ENCODE results near the gene CDH20.

DNA sequence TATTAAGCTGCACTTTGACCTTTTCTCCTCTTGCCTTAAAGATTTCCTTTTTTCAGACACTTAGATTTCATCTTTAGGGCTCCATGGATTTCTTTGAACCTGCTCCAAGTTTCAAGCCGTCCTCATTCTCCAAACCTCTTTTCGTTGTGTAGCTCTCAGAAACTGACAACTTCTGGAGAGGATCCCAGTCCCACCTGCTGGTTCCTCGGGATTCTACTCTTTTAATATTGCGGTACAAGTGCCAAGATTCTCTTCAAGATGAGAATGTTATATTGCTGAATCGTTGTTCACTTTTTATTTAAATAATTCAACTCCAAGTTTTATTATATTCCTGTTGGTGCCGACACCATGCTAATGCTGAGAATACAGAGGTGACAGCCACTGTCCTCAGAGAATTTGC lies 141.1 kb downstream of the CDH20 start:
- TF ChIP-seq, protein P1, sequence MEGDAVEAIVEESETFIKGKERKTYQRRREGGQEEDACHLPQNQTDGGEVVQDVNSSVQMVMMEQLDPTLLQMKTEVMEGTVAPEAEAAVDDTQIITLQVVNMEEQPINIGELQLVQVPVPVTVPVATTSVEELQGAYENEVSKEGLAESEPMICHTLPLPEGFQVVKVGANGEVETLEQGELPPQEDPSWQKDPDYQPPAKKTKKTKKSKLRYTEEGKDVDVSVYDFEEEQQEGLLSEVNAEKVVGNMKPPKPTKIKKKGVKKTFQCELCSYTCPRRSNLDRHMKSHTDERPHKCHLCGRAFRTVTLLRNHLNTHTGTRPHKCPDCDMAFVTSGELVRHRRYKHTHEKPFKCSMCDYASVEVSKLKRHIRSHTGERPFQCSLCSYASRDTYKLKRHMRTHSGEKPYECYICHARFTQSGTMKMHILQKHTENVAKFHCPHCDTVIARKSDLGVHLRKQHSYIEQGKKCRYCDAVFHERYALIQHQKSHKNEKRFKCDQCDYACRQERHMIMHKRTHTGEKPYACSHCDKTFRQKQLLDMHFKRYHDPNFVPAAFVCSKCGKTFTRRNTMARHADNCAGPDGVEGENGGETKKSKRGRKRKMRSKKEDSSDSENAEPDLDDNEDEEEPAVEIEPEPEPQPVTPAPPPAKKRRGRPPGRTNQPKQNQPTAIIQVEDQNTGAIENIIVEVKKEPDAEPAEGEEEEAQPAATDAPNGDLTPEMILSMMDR (conservative IDR thresholded peaks at IDR 0.05; ENCODE audit: low read depth, low read length) = no peak
- TF ChIP-seq EZH2 (IDR thresholded peaks at IDR 0.05; ENCODE audit: low read length, unreplicated experiment) (no peak), EZH2phosphoT487 (IDR thresholded peaks at IDR 0.05; ENCODE audit: borderline replicate concordance, low read length) (no peak)
